HG02852 (cell line): ENCODE data around the gene TRIM66.

Source experiments
- ATAC-seq: cut with Tn5 transposase; IDR thresholded peaks from one replicate; pipeline ENCODE4 v1.9.1; 2021; ENCODE audit warnings: mild to moderate bottlenecking, moderate library complexity; ENCODE audit not compliant: unreplicated experiment

The TRIM66 gene

GRCh38 chr11:8682303-8683114, at the start of gene TRIM66, which contains the start of gene RPL27A:
TRIM66 (minus strand) TSS chr11:8682665; CDS start chr11:8672274, 10,391 bp downstream.
RPL27A (plus strand) TSS chr11:8682792; CDS start chr11:8682814, 22 bp downstream.
- ATAC-seq = peak; percentile 96

- no peak for ATAC-seq
These were observed 49.3 kb upstream of the TRIM66 start for GRCh38 chr11:8731647-8732323.

- ATAC-seq = no peak
These were observed 48.2 kb upstream of the TRIM66 start for GRCh38 chr11:8730697-8731020.

GRCh38 chr11:8729837-8730696, 47.6 kb upstream of the TRIM66 start:
- no peak for ATAC-seq

- ATAC-seq = no peak
These were observed 46.6 kb upstream of the TRIM66 start for GRCh38 chr11:8729067-8729466.

GRCh38 chr11:8728563-8728962, 46.1 kb upstream of the TRIM66 start:
- no peak for ATAC-seq

GRCh38 chr11:8726395-8726794, 43.9 kb upstream of the TRIM66 start:
- no peak for ATAC-seq

- ATAC-seq = no peak
These were observed 42.2 kb upstream of the TRIM66 start for GRCh38 chr11:8724682-8725081.

GRCh38 chr11:8723711-8724110, 41.2 kb upstream of the TRIM66 start:
- ATAC-seq = no peak

GRCh38 chr11:8722809-8723208, 40.3 kb upstream of the TRIM66 start:
- no peak for ATAC-seq

- ATAC-seq = no peak
These were observed 39.4 kb upstream of the TRIM66 start for GRCh38 chr11:8721609-8722500.

- ATAC-seq = no peak
These were observed 38.6 kb upstream of the TRIM66 start for GRCh38 chr11:8720868-8721608.

GRCh38 chr11:8720352-8720751, 37.9 kb upstream of the TRIM66 start:
- ATAC-seq = no peak

- ATAC-seq = no peak
These were observed 37.3 kb upstream of the TRIM66 start for GRCh38 chr11:8719721-8720120.

- no peak for ATAC-seq
These were observed 36.8 kb upstream of the TRIM66 start for GRCh38 chr11:8719211-8719649.

- no peak for ATAC-seq
These were observed 35.6 kb upstream of the TRIM66 start for GRCh38 chr11:8717876-8718753.

- ATAC-seq = no peak
These were observed 35.0 kb upstream of the TRIM66 start for GRCh38 chr11:8717544-8717875.

- ATAC-seq = no peak
These were observed 33.0 kb upstream of the TRIM66 start for GRCh38 chr11:8715501-8715900.
